Glutamatergic neuron (in vitro differentiated cells): ENCODE measurements around the gene DRG2. TPM values are rescaled to one million over a fixed set of nuclear protein-coding genes. Genes with fewer than 3 reads are reported as not detected.

Experiments used
- DNase-seq: peaks from one replicate; pipeline ENCODE4 v3.0.0; 2022
- H3K27ac Mint-ChIP-seq: one replicate; pipeline ENCODE4 v1.8.0; 2020; ENCODE audit warnings: mild to moderate bottlenecking, mixed read lengths, inconsistent platforms; ENCODE audit not compliant: unreplicated experiment
- H3K27me3 Mint-ChIP-seq: one replicate; pipeline ENCODE4 v1.8.0; 2020; ENCODE audit warnings: mild to moderate bottlenecking, moderate library complexity, mixed read lengths, inconsistent platforms; ENCODE audit not compliant: unreplicated experiment
- H3K36me3 Mint-ChIP-seq: one replicate; pipeline ENCODE4 v1.8.0; 2020; ENCODE audit warnings: mild to moderate bottlenecking, mixed read lengths, inconsistent platforms; ENCODE audit not compliant: unreplicated experiment
- H3K4me1 Mint-ChIP-seq: one replicate; pipeline ENCODE4 v1.8.0; 2020; ENCODE audit warnings: mild to moderate bottlenecking, low read depth, mixed read lengths, inconsistent platforms; ENCODE audit not compliant: unreplicated experiment
- H3K4me3 Mint-ChIP-seq: one replicate; pipeline ENCODE4 v1.8.0; 2020; ENCODE audit warnings: mild to moderate bottlenecking, mixed read lengths, inconsistent platforms; ENCODE audit not compliant: unreplicated experiment
- H3K9me3 Mint-ChIP-seq: one replicate; pipeline ENCODE4 v1.8.0; 2020; ENCODE audit warnings: mild to moderate bottlenecking, moderate library complexity, mixed read lengths, inconsistent platforms; ENCODE audit not compliant: unreplicated experiment
- total RNA-seq: library from RNA; stranded (reverse); fragmentation: NEBNext Ultra II Directional; extraction: Animal tissue kit (Norgen Biotek cat#: 25700); gene quantifications from one replicate; pipeline ENCODE4 v1.2.1, GENCODE V29; 2021; ENCODE audit not compliant: unreplicated experiment
- TF ChIP-seq, protein P1 (sequence below): fragments of 200-600 bp; sonication (generic); IDR thresholded peaks from one replicate; pipeline ENCODE4 v1.5.0; 2021; ENCODE audit not compliant: partially characterized antibody, unreplicated experiment

DRG2 gene
- total RNA-seq, 1 donor from 2014 or later, result 37.1 TPM

DNA sequence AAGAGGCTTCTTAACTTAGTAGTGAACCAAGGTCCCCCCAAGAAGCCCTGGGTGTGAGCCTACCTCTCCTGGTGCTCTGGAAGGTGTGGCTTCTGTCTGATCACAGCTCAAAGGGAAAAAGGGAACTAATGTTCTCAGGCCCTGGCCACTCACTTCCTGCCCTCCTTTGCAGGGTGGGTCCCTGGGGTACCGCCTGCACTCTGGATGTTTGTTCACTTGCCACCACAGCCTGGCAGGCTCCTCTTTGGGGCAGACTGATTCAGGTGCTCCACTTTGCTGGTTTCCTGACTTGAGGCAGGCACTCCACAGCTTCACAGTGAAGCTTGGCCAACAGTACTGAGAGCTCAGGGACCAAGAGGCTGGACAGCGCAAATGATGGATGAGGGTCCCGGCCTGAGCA is 14.9 kb downstream of the DRG2 start:
- H3K36me3 Mint-ChIP-seq, result no peaks in the 10 kb centered on the region
- TF ChIP-seq, protein P1, sequence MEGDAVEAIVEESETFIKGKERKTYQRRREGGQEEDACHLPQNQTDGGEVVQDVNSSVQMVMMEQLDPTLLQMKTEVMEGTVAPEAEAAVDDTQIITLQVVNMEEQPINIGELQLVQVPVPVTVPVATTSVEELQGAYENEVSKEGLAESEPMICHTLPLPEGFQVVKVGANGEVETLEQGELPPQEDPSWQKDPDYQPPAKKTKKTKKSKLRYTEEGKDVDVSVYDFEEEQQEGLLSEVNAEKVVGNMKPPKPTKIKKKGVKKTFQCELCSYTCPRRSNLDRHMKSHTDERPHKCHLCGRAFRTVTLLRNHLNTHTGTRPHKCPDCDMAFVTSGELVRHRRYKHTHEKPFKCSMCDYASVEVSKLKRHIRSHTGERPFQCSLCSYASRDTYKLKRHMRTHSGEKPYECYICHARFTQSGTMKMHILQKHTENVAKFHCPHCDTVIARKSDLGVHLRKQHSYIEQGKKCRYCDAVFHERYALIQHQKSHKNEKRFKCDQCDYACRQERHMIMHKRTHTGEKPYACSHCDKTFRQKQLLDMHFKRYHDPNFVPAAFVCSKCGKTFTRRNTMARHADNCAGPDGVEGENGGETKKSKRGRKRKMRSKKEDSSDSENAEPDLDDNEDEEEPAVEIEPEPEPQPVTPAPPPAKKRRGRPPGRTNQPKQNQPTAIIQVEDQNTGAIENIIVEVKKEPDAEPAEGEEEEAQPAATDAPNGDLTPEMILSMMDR, result no peak
- H3K9me3 Mint-ChIP-seq, result no peaks in the 10 kb centered on the region
- H3K4me3 Mint-ChIP-seq, result no peak overlapping the region
- no peak for DNase-seq
- no peaks in the 10 kb centered on the region for H3K27me3 Mint-ChIP-seq
- peaks cover 3% of the 10 kb centered on the region for H3K4me1 Mint-ChIP-seq
- no peak overlapping the region for H3K27ac Mint-ChIP-seq

DNA sequence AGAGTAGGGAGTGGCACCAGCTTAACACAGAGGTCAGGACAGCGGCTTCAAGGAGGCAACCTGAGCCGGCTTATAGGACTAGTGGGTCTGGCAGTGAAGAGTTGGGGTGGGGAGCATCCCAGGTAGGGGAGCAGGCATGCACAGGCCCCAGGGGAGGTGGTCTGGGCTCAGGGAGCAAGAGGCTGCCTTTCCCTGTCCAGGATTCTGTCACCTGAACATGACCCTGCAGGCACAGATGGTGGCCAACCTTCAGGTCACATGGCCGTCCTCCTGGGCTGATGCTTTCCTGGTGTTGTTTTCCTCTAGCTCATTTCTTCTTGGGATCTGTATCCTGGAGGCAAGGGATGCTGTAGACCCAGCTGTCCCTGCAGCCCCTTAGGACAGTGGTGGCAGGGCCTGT is 17.3 kb downstream of the DRG2 start:
- Mint-ChIP-seq H3K27ac (peak overlapping the region; percentile 33), H3K4me3 (no peak overlapping the region), H3K4me1 (peaks cover 3% of the 10 kb centered on the region), H3K36me3 (no peaks in the 10 kb centered on the region), H3K27me3 (no peaks in the 10 kb centered on the region), H3K9me3 (peaks cover 5% of the 10 kb centered on the region)
- DNase-seq, result no peak
- TF ChIP-seq, protein P1, result no peak

DNA sequence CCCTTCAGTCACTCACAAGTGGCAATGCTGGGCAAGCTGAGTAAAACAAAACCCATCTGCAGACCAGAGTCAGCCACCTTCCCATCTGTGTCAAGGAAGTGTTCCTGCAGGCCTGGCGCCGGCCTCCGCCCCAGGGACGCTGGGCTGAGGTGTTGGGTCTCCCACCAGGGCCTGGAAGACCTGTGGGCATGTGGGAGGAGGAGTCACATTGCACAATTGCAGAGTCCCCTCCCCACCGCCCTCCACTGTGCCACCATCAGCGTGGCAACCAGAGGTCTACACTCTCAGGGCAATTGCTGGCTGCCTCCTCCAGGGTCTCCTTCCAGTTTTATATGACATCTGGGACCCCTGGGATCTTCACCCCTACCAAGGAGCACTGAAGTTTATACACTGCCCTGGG is 17.8 kb downstream of the DRG2 start:
- no peak overlapping the region for H3K4me3 Mint-ChIP-seq

DNA sequence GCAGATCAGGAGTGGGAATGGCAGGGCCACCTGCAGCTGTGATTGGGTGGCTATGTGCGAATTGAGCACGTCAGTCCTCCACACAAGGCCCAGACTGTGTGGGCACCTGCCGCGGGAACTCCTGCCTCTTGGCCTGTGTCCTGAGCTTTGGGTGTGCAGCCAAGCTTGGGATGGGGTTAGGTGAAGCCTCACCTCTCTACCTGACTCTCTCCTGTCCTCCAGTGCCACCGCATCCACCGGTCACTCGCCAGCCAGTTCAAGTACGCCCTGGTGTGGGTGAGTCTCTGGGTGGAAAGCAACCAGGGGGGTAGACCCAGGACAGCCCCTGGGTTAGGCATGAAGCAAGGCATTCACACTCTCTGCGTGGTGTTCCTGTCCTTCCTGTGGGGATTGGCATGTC is 18.5 kb downstream of the DRG2 start:
- TF ChIP-seq, protein P1, result no peak
- no peaks in the 10 kb centered on the region for H3K27me3 Mint-ChIP-seq
- H3K4me3 Mint-ChIP-seq, result no peak overlapping the region
- H3K27ac Mint-ChIP-seq, result no peak overlapping the region
- no peaks in the 10 kb centered on the region for H3K36me3 Mint-ChIP-seq
- H3K4me1 Mint-ChIP-seq, result peaks cover 3% of the 10 kb centered on the region
- peaks cover 6% of the 10 kb centered on the region for H3K9me3 Mint-ChIP-seq
- no peak for DNase-seq

More for the DNA sequence above, 17.8 kb downstream of the DRG2 start:
- H3K9me3 Mint-ChIP-seq, result peaks cover 6% of the 10 kb centered on the region
- H3K4me1 Mint-ChIP-seq, result peaks cover 3% of the 10 kb centered on the region
- DNase-seq, result no peak
- peak overlapping the region; percentile 33 for H3K27ac Mint-ChIP-seq
- TF ChIP-seq, protein P1, result no peak
- H3K36me3 Mint-ChIP-seq, result no peaks in the 10 kb centered on the region
- H3K27me3 Mint-ChIP-seq, result no peaks in the 10 kb centered on the region

DNA sequence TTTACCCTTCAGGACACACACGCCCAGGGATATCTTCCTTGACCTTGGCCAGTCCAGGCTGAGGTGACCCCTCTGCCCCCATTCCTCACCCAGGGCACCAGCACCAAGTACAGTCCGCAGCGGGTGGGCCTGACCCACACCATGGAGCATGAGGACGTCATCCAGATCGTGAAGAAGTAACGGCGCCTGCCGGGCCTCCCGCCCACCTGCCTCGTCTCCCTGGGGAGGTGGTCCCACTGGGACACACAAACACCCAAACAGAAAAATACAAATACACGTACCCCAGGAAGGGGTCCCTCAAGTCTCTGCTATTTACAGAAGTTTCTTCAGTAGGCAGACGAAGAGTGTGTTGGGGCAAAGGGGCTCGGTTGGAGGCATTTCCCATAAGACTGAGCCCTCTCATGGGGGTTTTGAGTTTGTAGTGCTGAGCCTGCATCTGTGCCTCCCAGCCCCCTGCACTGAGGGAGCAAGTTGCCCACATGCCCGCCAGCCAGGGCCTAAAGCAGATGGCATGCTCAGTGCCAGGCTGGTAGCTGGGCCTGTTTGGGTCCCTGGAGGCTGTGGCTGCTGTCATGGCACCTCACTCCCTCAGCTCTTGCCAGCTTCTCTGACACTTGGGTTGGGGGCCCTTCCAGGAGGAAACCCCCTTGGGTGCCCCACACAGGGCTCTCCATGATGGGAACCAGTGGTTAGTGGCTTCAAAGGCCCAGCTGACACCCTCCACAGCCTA is 19.5 kb downstream of the DRG2 start:
- Mint-ChIP-seq H3K4me1 (peaks cover 5% of the 10 kb centered on the region), H3K9me3 (peaks cover 8% of the 10 kb centered on the region), H3K36me3 (no peaks in the 10 kb centered on the region), H3K4me3 (peak overlapping the region; percentile 34), H3K27me3 (no peaks in the 10 kb centered on the region), H3K27ac (no peak overlapping the region)
- TF ChIP-seq, protein P1, result no peak
- DNase-seq, result no peak
